ENCODE data around the gene CCDC78.

Gene CCDC78

DNA sequence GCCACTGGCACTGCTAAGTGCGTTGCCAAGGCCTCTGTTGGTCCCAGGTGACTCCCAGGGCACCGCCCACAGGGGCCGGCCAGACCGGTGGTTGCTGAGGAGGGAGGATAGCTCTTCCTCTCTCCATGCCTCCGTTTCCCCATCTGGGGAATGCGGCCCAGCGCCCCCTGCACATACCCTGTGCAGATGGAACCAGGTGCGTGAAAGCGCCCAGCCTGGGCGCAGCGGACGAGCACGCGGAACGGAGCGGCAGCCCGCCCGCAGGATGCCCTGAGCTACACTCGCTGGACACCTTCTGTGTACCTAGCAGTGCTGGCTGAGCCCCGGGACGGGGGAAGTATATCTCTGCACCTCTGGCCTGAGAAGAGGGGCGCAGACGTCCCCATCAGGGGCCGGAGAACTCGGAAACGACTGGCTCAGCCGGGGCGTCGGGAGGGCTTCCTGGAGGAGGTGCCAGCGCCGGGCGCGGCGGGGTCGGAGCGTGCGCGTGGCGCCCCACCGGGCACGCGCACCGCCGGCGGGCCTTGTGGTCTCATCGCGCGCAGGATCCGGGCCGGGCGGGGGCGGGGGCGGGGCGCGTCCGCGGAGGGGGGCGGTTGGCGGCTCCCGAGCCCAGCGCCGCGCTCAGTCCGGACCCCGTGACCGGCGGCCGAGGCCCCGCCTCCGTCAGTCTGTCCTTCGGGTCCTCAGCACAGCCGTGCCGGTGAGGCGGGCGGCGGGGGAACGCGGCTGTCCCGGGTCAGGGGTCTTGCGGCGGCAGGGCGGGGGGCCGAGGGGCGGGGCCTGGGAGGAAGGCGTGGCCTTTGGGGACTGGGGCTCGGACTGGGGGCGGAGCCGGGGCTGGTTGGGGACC lies at the start of gene CCDC78, which contains the start of gene HAGHL:
CCDC78 (minus strand) TSS at position 6 of the 853 bp plus-strand sequence. CDS start 76 bp downstream, outside the sequence.
HAGHL (plus strand) TSS at position 669 of the 853 bp plus-strand sequence. CDS start 404 bp downstream, outside the sequence.
- no peak for FAIRE-seq

DNA sequence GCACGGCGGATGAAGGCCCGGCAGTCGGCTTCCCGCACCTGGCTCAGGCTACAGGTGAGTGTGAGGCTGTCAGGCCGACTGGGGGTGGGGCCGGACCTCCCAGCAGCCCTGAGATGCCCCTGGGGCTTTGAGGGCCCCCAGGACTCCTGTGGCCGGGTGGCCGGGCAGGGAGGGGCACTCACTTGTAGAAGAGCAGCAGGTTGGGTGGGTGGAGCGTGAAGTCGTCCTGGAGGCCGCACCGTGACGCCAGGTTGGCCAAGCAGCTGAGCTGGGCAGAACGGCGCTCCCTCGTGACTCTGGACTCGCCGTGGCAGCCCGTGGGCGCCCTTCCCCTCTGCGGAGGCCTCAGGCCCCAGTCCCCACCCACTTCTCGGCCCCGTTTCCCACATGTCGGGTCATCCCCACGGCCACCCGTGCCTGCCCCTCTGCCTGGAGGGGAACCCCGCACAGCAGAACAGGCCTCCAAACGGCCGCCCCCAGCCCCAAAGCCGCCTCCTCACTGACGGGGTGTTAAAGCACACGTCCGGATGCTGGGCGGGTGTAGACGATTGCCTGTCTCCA lies 49.1 kb upstream of the CCDC78 start:
- no peak for FAIRE-seq

DNA sequence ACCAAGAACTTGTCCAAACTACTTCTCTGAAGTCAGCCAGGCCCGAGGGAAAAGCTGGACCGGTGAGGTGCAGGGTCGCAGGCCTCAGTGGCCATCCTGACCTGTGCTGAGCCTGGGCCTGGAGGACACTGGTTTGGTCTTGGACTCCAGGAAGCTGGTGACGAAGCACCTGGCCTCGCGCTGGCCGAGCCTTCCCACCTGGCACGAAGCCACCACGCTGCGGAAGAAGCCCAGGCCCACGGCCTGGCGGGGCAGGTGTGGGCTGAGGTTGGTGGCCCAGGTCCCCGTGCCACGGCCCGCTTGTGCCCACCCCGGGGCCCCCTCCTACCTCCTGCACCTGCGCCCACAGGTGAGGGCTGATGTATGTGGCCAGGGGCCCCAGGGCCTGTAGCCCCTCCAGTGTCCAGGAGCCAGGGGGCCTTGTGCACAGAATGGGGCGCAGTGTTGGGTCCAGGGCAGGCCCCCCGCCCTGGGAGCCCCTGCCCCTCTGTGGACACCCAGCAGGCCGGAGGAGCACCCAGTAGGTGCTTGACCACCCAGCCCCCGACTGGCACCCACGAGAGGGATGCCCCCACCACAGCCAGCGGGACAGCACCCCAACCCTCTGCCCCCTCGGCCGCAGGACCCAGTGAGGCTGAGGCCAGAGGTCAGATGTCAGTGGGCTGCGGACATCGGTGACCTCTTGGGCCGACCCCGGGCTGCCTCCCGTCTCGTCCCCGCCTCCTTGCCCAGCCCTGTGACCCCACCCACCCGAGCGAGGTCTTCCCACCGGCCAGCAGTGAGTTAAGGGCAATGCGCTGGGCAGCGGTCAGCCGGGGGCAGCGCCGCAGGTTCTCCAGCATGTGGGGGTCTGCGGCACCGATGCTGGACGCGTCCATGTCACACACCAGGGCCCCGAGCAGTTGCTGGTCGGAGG lies 48.1 kb upstream of the CCDC78 start:
- FAIRE-seq = no peak

DNA sequence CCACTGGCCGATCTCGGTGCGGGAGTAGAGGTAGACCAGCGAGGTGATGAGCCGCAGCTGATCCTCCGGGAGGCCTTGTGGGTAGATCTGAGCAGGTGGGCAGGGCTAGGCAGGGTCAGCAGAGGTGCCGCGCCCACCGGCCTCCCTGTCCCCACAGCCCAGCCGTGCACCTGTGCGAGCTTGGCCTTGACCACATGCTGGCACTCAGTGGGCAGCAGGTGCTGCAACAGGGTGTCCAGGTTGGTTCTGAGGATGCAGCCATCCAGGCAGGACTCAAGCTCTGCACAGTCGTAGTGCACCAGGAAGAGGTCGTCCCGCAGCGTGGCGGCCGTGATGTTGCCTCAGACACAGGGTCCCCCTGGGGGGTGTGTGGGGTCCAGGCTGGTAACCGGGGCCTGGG lies 46.7 kb upstream of the CCDC78 start:
- no peak for FAIRE-seq

DNA sequence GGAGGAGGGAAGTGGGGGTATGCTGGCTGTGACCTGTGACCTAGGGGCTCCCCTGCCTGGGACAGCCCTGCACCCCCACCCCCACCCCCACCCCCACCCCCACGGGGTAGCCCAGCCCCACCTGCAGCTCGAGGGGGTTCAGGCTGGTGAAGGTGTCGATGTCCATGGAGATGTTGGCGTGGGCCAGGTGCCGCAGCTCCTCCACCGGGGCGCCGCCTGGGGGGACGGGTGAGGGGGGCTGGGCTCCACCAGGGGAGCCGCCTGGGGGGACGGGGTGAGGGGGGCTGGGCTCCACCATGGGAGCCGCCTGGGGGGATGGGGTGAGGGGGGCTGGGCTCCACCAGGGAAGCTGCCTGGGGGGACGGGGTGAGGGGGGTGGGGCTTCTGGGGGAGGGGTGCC lies 44.2 kb upstream of the CCDC78 start:
- FAIRE-seq = no peak

DNA sequence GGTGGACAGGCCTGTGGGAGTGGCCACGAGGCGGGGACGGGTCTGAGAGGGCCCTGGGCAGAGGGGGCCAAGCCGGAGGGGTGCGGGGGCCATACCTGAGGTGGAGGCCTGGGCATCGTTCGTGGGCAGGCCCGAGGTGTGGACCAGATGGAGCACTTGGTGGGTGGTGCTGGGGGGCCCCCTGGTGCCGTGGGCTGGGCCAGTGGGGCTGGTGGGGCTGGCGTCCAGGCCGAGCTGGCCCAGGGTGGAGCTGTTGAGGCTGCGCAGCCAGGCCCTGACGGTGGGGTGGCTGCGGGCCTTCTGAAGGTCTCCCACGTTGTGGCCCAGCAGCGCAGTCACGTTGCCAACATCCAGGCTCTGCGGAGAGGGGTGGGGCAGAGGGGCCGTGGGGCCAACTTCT lies 43.7 kb upstream of the CCDC78 start:
- no peak for FAIRE-seq

DNA sequence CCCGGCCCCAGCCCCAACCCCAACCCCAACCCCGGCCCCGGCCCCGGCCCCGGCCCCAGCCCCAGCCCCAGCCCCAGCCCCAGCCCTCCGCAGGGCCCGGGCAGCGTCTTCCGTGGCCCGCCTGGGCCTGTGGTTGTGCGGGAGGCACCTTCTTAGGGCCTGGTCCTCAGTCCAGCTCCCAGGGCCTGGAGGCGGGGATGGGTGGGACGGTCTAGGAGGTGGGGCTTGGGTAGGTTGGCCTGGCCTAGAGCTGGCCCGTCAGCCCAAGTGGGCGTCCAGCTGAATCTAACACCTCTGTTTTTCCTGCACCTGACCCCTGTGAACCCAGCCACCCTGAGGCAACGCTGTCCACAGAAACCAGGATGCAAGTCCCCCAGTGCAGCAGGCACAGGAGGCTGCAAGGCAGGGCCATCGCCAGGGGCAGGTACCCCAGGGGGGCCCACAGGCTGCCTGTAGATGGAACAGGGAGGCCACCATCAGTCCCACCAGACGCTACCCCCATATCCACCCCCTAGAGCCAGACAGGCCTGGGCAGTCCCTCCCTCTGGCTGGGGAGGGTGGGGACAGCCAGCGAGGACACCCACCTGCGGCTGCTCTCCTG lies 43.0 kb upstream of the CCDC78 start:
- FAIRE-seq = no peak

DNA sequence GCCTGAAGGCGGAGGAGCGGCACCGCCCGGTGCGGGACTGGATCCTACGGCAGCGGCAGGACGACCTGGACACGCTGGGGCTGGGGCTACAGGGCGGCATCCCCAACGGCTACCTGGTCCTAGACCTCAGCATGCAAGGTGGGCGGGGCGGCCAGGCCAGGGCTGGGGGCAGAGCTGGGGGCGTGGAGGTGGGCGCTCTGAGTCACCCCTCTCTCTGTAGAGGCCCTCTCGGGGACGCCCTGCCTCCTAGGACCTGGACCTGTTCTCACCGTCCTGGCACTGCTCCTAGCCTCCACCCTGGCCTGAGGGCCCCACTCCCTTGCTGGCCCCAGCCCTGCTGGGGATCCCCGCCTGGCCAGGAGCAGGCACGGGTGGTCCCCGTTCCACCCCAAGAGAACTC lies 42.2 kb upstream of the CCDC78 start:
- FAIRE-seq = no peak

DNA sequence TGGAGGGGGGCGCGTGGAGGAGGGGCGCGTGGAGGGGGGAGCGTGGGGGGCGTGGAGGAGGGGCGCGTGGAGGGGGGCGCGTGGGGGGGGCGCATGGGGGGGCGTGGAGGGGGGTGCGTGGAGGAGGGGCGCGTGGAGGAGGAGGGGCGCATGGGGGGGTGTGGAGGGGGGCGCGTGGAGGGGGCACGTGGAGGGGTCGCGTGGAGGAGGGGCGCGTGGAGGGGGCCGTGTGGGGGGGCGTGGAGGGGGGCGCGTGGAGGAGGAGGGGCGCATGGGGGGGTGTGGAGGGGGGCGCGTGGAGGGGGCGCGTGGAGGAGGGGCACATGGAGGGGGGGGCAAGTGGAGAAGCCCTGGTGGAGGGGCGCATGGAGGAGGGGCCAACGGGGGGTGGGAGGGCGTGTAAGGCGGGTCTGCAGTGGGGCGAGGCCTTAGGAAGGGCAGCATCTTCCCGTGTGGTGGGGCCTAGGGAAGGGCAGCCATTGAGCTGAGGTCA lies 41.5 kb upstream of the CCDC78 start:
- FAIRE-seq = no peak

DNA sequence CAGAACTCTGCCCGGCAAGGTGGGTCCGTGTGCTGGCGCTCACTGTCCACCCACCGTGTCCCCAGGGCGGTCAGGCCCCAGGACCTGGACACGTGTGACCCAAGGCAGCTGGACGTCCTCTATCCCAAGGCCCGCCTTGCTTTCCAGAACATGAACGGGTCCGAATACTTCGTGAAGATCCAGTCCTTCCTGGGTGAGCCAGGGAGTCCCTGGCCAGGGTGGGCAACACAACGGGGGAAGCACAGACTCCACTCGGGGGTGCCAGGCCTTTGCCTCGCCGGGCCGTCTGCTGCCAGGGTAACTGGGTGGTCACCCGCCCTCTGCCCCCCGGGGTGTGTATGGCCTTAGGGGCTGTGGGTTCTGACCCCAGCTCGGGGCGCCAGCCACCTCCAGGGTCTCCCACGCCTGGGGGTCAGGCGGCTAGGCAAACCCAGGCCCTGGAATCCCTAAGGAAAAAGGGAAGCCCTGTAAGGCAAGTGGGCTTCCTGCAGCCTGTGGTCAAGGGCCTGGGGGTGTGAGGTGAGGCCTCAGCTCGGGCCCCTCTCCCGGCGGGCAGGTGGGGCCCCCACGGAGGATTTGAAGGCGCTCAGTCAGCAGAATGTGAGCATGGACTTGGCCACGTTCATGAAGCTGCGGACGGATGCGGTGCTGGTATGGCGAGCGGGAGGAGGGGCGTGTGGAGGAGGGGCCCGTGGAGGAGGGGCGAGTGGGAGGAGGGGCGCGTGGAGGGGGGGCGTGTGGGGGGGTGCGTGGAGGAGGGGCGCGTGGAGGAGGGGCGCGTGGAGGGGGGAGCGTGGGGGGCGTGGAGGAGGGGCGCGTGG lies 40.8 kb upstream of the CCDC78 start:
- FAIRE-seq = no peak

DNA sequence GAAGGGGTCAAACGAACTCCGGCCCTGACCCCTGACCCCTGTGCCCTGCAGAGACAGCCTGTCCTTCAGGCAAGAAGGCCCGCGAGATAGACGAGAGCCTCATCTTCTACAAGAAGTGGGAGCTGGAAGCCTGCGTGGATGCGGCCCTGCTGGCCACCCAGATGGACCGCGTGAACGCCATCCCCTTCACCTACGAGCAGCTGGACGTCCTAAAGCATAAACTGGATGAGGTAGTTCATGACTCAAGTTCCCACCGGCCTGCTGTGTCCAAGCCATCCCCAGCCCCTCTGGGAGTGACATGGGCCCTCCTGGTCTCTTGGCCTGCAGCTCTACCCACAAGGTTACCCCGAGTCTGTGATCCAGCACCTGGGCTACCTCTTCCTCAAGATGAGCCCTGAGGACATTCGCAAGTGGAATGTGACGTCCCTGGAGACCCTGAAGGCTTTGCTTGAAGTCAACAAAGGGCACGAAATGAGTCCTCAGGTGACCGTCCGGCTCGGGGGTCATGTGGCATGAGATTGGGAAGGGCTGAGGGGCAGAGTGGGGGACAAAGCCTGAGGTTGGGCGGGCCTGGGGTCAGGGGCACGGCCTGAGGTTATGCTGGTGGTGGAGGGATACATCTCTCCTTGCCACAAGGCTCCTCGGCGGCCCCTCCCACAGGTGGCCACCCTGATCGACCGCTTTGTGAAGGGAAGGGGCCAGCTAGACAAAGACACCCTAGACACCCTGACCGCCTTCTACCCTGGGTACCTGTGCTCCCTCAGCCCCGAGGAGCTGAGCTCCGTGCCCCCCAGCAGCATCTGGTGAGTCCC lies 40.0 kb upstream of the CCDC78 start:
- no peak for FAIRE-seq

DNA sequence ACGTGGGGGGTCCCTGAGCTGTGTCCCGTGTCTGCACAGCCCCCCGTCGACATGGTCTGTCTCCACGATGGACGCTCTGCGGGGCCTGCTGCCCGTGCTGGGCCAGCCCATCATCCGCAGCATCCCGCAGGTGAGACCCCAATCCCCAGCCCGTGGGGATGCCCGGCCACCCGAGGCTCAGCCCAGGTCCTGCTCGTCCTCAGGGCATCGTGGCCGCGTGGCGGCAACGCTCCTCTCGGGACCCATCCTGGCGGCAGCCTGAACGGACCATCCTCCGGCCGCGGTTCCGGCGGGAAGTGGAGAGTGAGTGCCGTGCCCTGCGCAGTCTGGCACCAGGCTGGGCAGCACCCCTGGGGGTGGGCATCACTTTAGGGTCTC lies 39.2 kb upstream of the CCDC78 start:
- no peak for FAIRE-seq

DNA sequence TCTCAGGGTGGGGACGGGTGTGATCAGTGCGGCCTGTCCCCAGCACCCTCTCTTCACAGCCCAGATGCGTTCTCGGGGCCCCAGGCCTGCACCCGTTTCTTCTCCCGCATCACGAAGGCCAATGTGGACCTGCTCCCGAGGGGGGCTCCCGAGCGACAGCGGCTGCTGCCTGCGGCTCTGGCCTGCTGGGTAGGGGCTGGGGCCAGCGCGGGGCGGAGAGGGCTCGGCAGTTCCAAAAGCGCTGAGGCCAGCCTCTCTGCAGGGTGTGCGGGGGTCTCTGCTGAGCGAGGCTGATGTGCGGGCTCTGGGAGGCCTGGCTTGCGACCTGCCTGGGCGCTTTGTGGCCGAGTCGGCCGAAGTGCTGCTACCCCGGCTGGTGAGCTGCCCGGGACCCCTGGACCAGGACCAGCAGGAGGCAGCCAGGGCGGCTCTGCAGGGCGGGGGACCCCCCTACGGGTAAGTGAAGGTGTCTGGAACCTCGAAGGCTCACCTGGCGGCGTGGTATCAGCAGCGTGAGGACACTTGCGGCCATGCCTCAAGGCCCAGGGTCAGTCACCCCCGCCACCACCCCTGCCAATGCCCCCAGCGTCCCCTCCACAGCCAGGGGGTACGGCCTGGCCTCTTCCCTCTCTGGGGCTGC lies 38.7 kb upstream of the CCDC78 start:
- FAIRE-seq = no peak

DNA sequence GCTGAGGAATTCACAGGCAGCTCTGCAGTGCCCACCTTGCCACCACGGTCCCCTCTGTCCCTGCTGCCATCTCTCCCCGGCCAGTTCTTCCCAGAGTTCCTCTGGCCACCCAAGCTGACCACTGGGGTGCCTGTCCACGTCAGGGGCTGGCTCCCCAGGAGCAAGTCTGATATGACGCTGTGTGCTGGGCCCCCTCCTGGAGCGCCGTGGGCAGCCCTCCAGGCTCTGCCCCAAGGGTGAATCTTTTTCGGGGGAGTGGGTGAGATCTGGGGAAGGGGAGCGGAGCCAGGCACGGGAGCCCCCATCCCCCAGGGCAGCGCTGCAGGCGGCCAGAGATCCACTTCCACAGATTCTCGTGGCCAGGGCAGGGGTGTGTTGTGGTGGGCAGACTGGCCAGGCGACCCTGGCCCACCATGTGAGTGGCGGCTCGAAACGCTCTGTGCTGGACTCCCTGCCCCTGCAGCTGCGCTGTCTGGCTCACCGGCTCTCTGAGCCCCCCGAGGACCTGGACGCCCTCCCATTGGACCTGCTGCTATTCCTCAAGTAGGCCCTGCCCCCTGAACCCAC lies 38.0 kb upstream of the CCDC78 start:
- FAIRE-seq = no peak

DNA sequence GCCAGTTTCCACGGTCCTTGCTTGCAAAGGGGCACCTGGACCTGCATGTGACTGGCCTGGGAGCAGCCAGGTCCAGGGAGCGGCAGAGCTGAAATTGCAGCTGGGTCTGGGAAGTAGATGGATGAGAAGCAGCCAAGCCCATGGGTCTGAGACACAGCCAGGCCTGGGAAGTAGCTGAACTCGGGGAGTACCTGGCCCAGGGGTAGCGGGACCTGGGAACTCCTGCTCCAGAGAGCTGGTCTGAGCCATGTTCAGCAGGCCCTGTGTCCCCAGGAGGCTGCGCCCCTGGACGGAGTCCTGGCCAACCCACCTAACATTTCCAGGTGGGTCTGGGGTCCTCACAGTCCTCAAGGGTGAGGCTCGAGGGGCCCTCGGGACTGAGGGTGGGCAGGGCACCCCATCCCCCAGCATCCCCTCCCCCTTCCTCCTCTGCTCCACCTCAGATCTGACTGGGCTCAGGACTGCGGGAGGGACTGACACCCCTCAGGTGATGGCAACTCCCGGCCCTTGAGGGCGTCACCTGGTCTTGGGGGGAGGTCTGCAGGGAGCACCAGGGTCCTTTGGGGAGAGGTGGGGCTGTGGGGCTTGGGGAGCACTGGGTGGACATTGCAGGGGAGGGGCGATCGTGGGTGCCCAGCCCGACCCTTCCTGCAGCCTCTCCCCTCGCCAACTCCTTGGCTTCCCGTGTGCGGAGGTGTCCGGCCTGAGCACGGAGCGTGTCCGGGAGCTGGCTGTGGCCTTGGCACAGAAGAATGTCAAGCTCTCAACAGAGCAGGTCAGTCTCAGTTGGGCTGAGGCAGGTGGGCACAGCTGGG lies 37.3 kb upstream of the CCDC78 start:
- no peak for FAIRE-seq

DNA sequence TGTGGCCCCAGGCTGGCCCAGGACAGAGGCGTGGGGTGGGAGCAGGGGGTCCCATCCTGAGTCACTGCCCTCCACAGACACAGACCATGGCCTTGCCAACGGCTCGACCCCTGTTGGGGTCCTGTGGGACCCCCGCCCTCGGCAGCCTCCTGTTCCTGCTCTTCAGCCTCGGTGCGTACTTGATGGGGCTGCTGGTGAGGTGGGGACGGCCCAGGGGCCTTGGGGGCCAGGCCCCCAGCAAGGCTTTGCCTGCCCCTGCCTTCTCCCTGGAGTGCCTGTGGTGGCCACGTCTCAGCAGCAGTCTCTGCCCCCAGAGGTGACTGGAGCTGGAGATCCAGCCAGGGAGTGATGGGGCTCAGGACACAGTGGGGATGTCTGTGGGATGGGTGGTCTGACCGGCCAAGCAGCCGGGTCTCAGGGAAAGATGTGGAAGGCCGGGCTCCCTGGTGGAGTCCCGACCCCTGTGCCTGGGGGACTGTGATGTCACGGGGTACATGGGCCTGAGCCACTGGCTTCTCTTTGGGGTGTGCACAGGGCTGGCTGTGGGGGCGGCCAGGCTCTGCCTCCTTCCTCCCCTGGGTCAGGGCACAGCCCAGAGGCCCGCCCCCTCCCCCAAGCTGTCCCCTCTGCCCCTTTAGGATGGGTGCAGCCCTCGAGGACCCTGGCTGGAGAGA lies 36.5 kb upstream of the CCDC78 start:
- FAIRE-seq = no peak

DNA sequence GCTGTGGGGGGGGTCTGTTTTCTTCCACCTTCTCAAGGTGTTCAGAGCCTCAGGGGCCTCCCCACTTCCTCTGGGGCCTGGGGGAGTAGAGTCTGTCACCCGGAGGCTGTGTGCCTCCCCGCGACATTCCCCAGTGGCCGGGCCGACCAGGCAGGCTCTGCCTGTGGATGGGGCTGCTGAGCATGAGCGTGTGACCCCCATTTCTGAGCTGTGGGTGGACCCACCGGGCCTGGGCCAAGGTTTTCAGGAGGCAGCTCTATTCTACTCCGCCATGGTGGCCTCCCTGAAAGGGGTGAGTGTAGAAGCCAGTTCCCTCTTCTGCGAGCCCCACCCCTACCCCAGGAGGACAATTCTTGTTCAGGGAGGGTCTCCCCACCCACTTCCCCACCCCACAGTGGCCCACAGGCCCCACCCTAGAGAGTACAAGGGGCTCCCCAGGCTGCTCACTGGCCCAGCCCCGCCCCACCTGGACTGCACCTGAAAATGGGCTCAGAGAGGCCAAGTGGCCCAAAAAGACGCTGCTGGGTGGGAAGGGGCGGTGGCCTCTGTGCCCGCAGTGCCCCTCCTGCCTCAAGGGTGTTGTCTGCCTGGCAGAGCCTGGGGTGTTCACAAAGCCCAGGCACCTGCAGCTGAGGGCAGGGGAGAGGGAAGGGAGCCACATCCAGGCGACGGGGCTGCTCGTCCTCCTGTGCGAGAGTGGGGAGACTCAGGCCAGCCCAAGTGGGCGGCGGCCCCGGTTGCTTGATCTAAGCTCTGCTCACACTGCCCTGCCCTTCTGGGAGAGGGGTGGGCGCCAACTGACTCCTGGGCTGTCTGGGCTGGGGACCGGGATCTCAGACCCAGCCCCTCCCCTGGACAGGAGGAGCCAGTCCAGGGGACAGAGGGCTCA lies 35.6 kb upstream of the CCDC78 start:
- no peak for FAIRE-seq

Measured in endometrium (tissue), 2 donors.